Measurements from ENCODE around the gene PRLH.
"Not testable (repeated sequence)": the region's sequence is repeated elsewhere in the genome, so short reads cannot be mapped to it uniquely, and the experiment has no call there.

PRLH gene

GRCh38 chr2:237600205-237600846 lies 34.0 kb downstream of the PRLH start:
- DNase-seq (ENCODE audit: low read depth in 1 of 2, low spot score in 1 of 2) = no peak

- DNase-seq (ENCODE audit: low read depth in 1 of 2, low spot score in 1 of 2) = no peak
These were observed 35.2 kb downstream of the PRLH start for GRCh38 chr2:237601453-237602116.

- no peak for DNase-seq (ENCODE audit: low read depth in 1 of 2, low spot score in 1 of 2)
These were observed 36.0 kb downstream of the PRLH start for GRCh38 chr2:237602409-237602808.

GRCh38 chr2:237603049-237603717 lies 36.8 kb downstream of the PRLH start:
- DNase-seq (ENCODE audit: low read depth in 1 of 2, low spot score in 1 of 2) = no peak

- peak in 1 of 2 donors; percentile 37 for DNase-seq (ENCODE audit: low read depth in 1 of 2, low spot score in 1 of 2)
These were observed 37.5 kb downstream of the PRLH start for GRCh38 chr2:237603718-237604362.

- DNase-seq (ENCODE audit: low read depth in 1 of 2, low spot score in 1 of 2) = no peak
These were observed 38.0 kb downstream of the PRLH start for GRCh38 chr2:237604391-237604790.

GRCh38 chr2:237604960-237605359 lies 38.6 kb downstream of the PRLH start:
- DNase-seq (ENCODE audit: low read depth in 1 of 2, low spot score in 1 of 2) = no peak

- not testable (repeated sequence) for DNase-seq (ENCODE audit: low read depth in 1 of 2, low spot score in 1 of 2)
These were observed 40.1 kb downstream of the PRLH start for GRCh38 chr2:237606522-237606921.

GRCh38 chr2:237612527-237613357 lies 46.4 kb downstream of the PRLH start:
- DNase-seq (ENCODE audit: low read depth in 1 of 2, low spot score in 1 of 2) = no peak

GRCh38 chr2:237613679-237614078 lies 47.3 kb downstream of the PRLH start:
- DNase-seq (ENCODE audit: low read depth in 1 of 2, low spot score in 1 of 2) = no peak

GRCh38 chr2:237614151-237614720 lies 47.9 kb downstream of the PRLH start:
- no peak for DNase-seq (ENCODE audit: low read depth in 1 of 2, low spot score in 1 of 2)

- no peak for DNase-seq (ENCODE audit: low read depth in 1 of 2, low spot score in 1 of 2)
These were observed 49.4 kb downstream of the PRLH start for GRCh38 chr2:237615631-237616249.

- no peak for DNase-seq (ENCODE audit: low read depth in 1 of 2, low spot score in 1 of 2)
These were observed 50.0 kb downstream of the PRLH start for GRCh38 chr2:237616373-237616733.

Data from stimulated activated CD4-positive, alpha-beta T cell treated with anti-CD3 and anti-CD28 coated beads, Interleukin-15, amount 100 ng/mL, for 1 hour (primary cell).